NCI-H2171 (cell line): ENCODE measurements around the gene ZBTB48.
"Not testable (repeated sequence)": the region's sequence is repeated elsewhere in the genome, so short reads cannot be mapped to it uniquely, and the experiment has no call there.

Experiments
- DNase-seq: peaks from one replicate; lab custom pipeline; 2025; lab: John Stamatoyannopoulos, UW

Gene ZBTB48

GRCh38 chr1:6635910-6636760 is 56.3 kb downstream of the ZBTB48 start:
- no peak for DNase-seq

- DNase-seq: not testable (repeated sequence)
Measured at GRCh38 chr1:6636778-6637177, 57.0 kb downstream of the ZBTB48 start.

- DNase-seq: no peak
Measured at GRCh38 chr1:6637770-6638169, 58.0 kb downstream of the ZBTB48 start.

- no peak for DNase-seq
Measured at GRCh38 chr1:6638226-6638625, 58.4 kb downstream of the ZBTB48 start.
